Ovary (tissue), 9 donors: ENCODE measurements around the gene CYP46A1. TPM values are rescaled to one million over a fixed set of nuclear protein-coding genes. Genes with fewer than 3 reads are reported as not detected.
A peak's percentile ranks its signal among the peaks of the same experiment; 100 is the strongest.

Experiments
- DNase-seq, 5 donors: peaks; one replicate each; pipeline ENCODE4 v3.0.0-alpha.2; 2019 to 2020
- H3K27ac ChIP-seq, 2 donors: fragments of 200-600 bp; one replicate each; pipeline versions ENCODE4 v1.5.1 to v1.8.0; 2019 to 2022
- H3K27me3 ChIP-seq: fragments of 200-600 bp; one replicate; pipeline ENCODE4 v1.8.0; 2022
- H3K36me3 ChIP-seq: fragments of 200-600 bp; sonication (generic); one replicate; pipeline ENCODE4 v1.5.1; 2019
- H3K4me1 ChIP-seq: one replicate; pipeline ENCODE4 v1.8.1; 2013; ENCODE audit warnings: mild to moderate bottlenecking, moderate library complexity; ENCODE audit not compliant: insufficient read depth
- H3K4me3 ChIP-seq: fragments of 200-600 bp; sonication (generic); one replicate; pipeline ENCODE4 v1.5.1; 2017
- H3K9me3 ChIP-seq, 2 donors: fragments of 200-600 bp in 1 of 2; sonication (generic) in 1 of 2; one replicate each; pipeline versions ENCODE4 v1.5.1 to v1.8.1; 2013 to 2019; ENCODE audit warnings: mild to moderate bottlenecking in 1 of 2, moderate library complexity in 1 of 2
- EP300 ChIP-seq: sonication (generic); formaldehyde crosslinking; IDR thresholded peaks from one replicate; pipeline ENCODE4 v1.6.1; 2017; ENCODE audit warnings: antibody characterized with exemption
- POLR2A ChIP-seq: fragments of 450-650 bp; IDR thresholded peaks from one replicate; pipeline ENCODE4 v1.6.1; 2017; ENCODE audit warnings: antibody characterized with exemption, mild to moderate bottlenecking, moderate library complexity
- WGBS, 3 donors: extraction: QIAGEN DNeasy Blood & Tissue Kit in 1 of 3; methylation state at CpG; one replicate each; pipeline versions ENCODE4 v1.1.5 to v1.1.7; 2013 to 2017; 5-methylcytosine and 5-hydroxymethylcytosine counted together
- intact Hi-C, 4 donors: fragments of 100-400 bp; cut with DNase I; formaldehyde crosslinking; loops; one replicate each; pipeline versions ENCODE4 v1.11.0 to v1.15.1; 2022 to 2023
- polyA plus RNA-seq, 2 donors: library from polyadenylated mRNA; stranded (reverse); fragments of 200-250 nt in 1 of 2; fragments of 350-450 nt in 1 of 2; fragmentation: Illumina TruSeq in 1 of 2; extraction: RNeasy Lipid Tissue Mini Kit (QIAGEN cat#74804) in 1 of 2; gene quantifications; one replicate each; pipeline ENCODE4 v1.2.3, GENCODE V29; 2013 to 2014
- total RNA-seq, 7 donors: library from RNA; depleted of rRNA in 2 of 7; stranded (reverse); fragments of >200 nt in 2 of 7; fragmentation: NEBNext Ultra II Directional in 3 of 7; extraction: Animal tissue kit (Norgen Biotek cat#: 25700) in 3 of 7; gene quantifications; one replicate each; pipeline versions ENCODE4 v1.1.0 to v1.2.4, GENCODE V29; 2016 to 2023
- TF ChIP-seq, protein P1 (sequence below), 3 donors: fragments of 450-650 bp in 2 of 3; fragments of 200-600 bp in 1 of 3; IDR thresholded peaks; one replicate each; pipeline versions ENCODE4 v1.5.1 to v1.8.0; 2016 to 2022; ENCODE audit warnings: antibody characterized with exemption in 3 of 3, mild to moderate bottlenecking in 1 of 3
- donor health status: DM: no; HTN: no; CAD: no; lungs with moderate emphysema.
- donor health status: DM: no; HTN: no; CAD: no.
- donor health status: Bipolar disorder and iron deficiency.
- donor health status: DM: yes; HTN: yes; CAD: no.
- donor health status: DM: no; HTN: no; CAD: no.
- donor health status: DM: yes; HTN: yes; CAD: no.

Gene CYP46A1
- total and polyA plus RNA-seq, 9 donors = 0.48 to 4.9 (median 1.7) TPM

DNA sequence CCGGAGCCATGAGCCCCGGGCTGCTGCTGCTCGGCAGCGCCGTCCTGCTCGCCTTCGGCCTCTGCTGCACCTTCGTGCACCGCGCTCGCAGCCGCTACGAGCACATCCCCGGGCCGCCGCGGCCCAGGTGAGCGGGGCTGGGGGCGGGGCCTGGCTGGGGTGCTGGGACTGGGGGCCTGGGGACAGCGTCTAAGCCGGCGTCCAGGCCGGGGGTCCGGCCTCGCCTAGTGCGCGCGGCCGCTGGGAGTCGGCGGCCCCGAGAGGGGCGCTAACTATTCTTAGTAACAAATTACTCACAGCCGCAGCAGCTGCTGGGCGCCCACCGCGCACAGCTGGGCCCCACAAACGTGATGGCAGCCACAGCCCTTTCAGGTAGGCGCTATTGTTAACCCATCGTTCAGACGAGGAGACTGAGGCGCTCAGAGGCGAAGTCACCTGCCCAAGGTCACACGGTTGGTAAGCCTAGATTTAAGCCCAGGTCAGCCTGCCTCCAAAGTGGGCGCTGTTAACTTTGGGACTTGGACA, 374 bp downstream of the CYP46A1 start:
- intact Hi-C loops = loop anchor here in 1 of 4 donors (5.0 kb wide), 1 partner anchor 203 kb away; no protein-coding TSS in a partner anchor
- Histone ChIP-seq H3K36me3 (no peaks in the 10 kb centered on the region), H3K4me3 (peak overlapping the region; percentile 65), H3K9me3 (no peaks in the 10 kb centered on the region), H3K27ac (peak overlapping the region in 1 of 2 donors; percentile 32), H3K27me3 (no peaks in the 10 kb centered on the region), H3K4me1 (peaks cover 2% of the 10 kb centered on the region)
- DNase-seq = no peak
- 2 to 7% (median 5%) methylated on average over 19 to 45 of the region's 45 CpGs for WGBS, 3 donors
- TF ChIP-seq, protein P1, sequence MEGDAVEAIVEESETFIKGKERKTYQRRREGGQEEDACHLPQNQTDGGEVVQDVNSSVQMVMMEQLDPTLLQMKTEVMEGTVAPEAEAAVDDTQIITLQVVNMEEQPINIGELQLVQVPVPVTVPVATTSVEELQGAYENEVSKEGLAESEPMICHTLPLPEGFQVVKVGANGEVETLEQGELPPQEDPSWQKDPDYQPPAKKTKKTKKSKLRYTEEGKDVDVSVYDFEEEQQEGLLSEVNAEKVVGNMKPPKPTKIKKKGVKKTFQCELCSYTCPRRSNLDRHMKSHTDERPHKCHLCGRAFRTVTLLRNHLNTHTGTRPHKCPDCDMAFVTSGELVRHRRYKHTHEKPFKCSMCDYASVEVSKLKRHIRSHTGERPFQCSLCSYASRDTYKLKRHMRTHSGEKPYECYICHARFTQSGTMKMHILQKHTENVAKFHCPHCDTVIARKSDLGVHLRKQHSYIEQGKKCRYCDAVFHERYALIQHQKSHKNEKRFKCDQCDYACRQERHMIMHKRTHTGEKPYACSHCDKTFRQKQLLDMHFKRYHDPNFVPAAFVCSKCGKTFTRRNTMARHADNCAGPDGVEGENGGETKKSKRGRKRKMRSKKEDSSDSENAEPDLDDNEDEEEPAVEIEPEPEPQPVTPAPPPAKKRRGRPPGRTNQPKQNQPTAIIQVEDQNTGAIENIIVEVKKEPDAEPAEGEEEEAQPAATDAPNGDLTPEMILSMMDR (IDR thresholded peaks at IDR 0.05) = no peak
- TF ChIP-seq POLR2A = no peak
- TF ChIP-seq EP300 = no peak

DNA sequence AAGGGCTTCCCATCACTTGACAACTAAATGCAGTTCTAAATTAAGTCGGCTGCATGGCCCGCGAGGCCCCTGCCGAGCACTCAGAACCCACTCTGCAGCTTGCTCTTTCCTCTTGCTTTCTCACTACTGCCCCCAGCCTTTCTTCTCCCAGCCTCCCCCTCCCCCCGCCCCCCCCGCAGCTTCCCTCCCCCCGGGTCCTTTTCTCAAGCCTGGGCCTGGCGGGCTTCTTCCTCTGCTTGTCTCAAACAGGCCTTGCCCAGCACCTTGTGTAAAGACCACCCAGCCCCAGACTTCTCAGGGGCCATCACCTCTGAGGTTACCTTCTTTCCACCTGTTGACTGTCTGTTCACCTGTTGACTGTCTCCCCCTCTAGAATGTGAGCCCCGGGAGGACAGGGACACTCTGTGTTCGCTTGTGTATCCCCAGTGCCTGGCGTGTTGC, 1.1 kb downstream of the CYP46A1 start:
- H3K4me3 ChIP-seq = no peak overlapping the region
- intact Hi-C loops = no loop called here
- H3K36me3 ChIP-seq = no peaks in the 10 kb centered on the region
- 61 to 67% (median 64%) methylated on average over 11 of the region's 11 CpGs for WGBS, 3 donors
- no peak overlapping the region for H3K27ac ChIP-seq
- H3K27me3 ChIP-seq = no peaks in the 10 kb centered on the region
- no peaks in the 10 kb centered on the region for H3K9me3 ChIP-seq
- H3K4me1 ChIP-seq = peaks cover 2% of the 10 kb centered on the region
- peak in 2 of 5 donors; percentile 11 to 33 for DNase-seq
- TF ChIP-seq EP300 (no peak), POLR2A (no peak)
- TF ChIP-seq, protein P1 (IDR thresholded peaks at IDR 0.05) = no peak

DNA sequence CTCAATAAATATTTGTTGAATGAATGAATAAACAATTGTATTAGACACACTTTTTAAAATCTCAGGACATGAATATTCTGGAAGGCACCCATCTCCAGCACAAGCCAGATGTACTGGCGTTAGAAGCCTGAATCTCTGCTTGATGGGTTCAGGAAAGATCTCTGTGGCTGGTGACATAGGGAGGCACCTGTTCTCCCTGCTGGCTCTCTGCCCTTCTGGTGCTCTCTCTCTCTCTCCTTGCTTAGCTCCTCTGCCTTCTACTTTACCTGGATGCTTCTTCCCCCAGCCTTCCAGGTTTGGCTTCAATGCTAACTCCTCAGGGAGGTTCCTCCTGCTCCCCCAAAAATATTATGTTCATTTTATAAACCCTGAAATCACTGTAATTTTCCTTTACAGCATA, 1.5 kb downstream of the CYP46A1 start:
- intact Hi-C loops = no loop called here
- peaks cover 2% of the 10 kb centered on the region for H3K4me1 ChIP-seq
- H3K4me3 ChIP-seq = no peak overlapping the region
- no peaks in the 10 kb centered on the region for H3K27me3 ChIP-seq
- DNase-seq = no peak
- H3K9me3 ChIP-seq = no peaks in the 10 kb centered on the region
- no peak overlapping the region for H3K27ac ChIP-seq
- TF ChIP-seq POLR2A (no peak), EP300 (no peak)
- TF ChIP-seq, protein P1 (IDR thresholded peaks at IDR 0.05) = no peak
- H3K36me3 ChIP-seq = no peaks in the 10 kb centered on the region
- WGBS, 3 donors = 72 to 93% (median 75%) methylated on average over 1 of the region's 1 CpG

DNA sequence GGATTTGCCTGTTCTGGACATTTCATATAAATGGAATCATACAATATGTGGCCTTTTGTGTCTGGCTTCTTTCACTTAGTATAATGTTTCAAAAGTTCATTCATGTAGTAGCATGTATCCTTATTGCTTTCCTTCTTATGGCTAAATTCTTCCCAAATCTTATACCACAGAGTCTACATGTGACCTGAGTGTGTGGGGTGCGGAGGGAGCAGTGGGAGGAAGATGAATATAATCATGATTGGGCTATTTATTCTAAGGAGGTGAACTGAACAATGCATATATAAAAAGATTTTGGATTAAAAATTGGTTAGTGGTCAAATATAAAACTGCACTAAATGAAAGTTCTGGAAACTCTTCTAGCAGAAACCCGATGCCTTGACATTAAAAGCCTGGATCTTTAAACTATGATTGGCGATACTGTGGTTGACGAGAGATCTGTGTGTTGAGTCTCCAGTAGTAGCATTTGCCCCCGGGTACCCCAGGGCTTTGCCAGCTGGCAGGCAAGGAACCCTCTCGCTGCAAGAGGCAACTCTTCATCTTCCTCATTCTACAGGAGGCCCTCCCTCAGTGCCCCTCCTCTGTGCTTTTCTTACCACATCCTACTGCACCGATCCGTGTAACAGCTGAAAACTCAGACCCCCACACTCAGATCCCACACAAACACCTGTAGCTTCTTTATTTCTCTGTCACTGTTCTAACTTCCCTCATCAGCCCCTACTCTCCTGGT, 2.6 kb downstream of the CYP46A1 start:
- intact Hi-C loops = no loop called here
- Histone ChIP-seq H3K9me3 (no peaks in the 10 kb centered on the region), H3K4me1 (peaks cover 2% of the 10 kb centered on the region), H3K27me3 (no peaks in the 10 kb centered on the region), H3K36me3 (no peaks in the 10 kb centered on the region), H3K27ac (no peak overlapping the region), H3K4me3 (no peak overlapping the region)
- peak in 2 of 5 donors; percentile 1 to 16 for DNase-seq
- TF ChIP-seq, protein P1 (IDR thresholded peaks at IDR 0.05) = no peak
- TF ChIP-seq POLR2A = no peak
- no peak for TF ChIP-seq EP300
- 77 to 89% (median 84%) methylated on average over 8 of the region's 8 CpGs for WGBS, 3 donors
